ENCODE data around the gene CCDC106.

Gene CCDC106

GRCh38 chr19:55690769-55691545 lies 42.9 kb downstream of the CCDC106 start:
- DNase-seq = no peak
- in situ Hi-C loops (cut with MboI; ENCODE audit: low pct_unique_long_range_greater_than_20kb, low sequenced_read_pairs) = no loop called here

- DNase-seq = no peak
- in situ Hi-C loops (cut with MboI; ENCODE audit: low pct_unique_long_range_greater_than_20kb, low sequenced_read_pairs) = no loop called here
Observed at GRCh38 chr19:55691561-55692481, 43.8 kb downstream of the CCDC106 start.

- DNase-seq = no peak
- in situ Hi-C loops (cut with MboI; ENCODE audit: low pct_unique_long_range_greater_than_20kb, low sequenced_read_pairs) = no loop called here
Observed at GRCh38 chr19:55692681-55693081, 44.7 kb downstream of the CCDC106 start.

GRCh38 chr19:55693336-55693974 lies 45.4 kb downstream of the CCDC106 start:
- in situ Hi-C loops (cut with MboI; ENCODE audit: low pct_unique_long_range_greater_than_20kb, low sequenced_read_pairs) = no loop called here
- no peak for DNase-seq

- in situ Hi-C loops (cut with MboI; ENCODE audit: low pct_unique_long_range_greater_than_20kb, low sequenced_read_pairs) = no loop called here
- no peak for DNase-seq
Observed at GRCh38 chr19:55694241-55694655, 46.2 kb downstream of the CCDC106 start.

- in situ Hi-C loops (cut with MboI; ENCODE audit: low pct_unique_long_range_greater_than_20kb, low sequenced_read_pairs) = no loop called here
- DNase-seq = no peak
Observed at GRCh38 chr19:55694656-55695491, 46.9 kb downstream of the CCDC106 start.

GRCh38 chr19:55695511-55696290 lies 47.7 kb downstream of the CCDC106 start:
- no peak for DNase-seq
- in situ Hi-C loops (cut with MboI; ENCODE audit: low pct_unique_long_range_greater_than_20kb, low sequenced_read_pairs) = no loop called here

- in situ Hi-C loops (cut with MboI; ENCODE audit: low pct_unique_long_range_greater_than_20kb, low sequenced_read_pairs) = no loop called here
Observed at GRCh38 chr19:55696301-55697068, 48.5 kb downstream of the CCDC106 start.

GRCh38 chr19:55697069-55697440 lies 49.0 kb downstream of the CCDC106 start:
- DNase-seq = no peak
- in situ Hi-C loops (cut with MboI; ENCODE audit: low pct_unique_long_range_greater_than_20kb, low sequenced_read_pairs) = no loop called here

More at GRCh38 chr19:55696301-55697068, 48.5 kb downstream of the CCDC106 start:
- DNase-seq = no peak

- in situ Hi-C loops (cut with MboI; ENCODE audit: low pct_unique_long_range_greater_than_20kb, low sequenced_read_pairs) = no loop called here
- no peak for DNase-seq
Observed at GRCh38 chr19:55697698-55698097, 49.7 kb downstream of the CCDC106 start.

- in situ Hi-C loops (cut with MboI; ENCODE audit: low pct_unique_long_range_greater_than_20kb, low sequenced_read_pairs) = no loop called here
- DNase-seq = no peak
Observed at GRCh38 chr19:55698256-55698655, 50.2 kb downstream of the CCDC106 start.

GRCh38 chr19:55699221-55699620 lies 51.2 kb downstream of the CCDC106 start:
- DNase-seq = no peak

GRCh38 chr19:55700813-55701212 lies 52.8 kb downstream of the CCDC106 start:
- in situ Hi-C loops (cut with MboI; ENCODE audit: low pct_unique_long_range_greater_than_20kb, low sequenced_read_pairs) = no loop called here
- no peak for DNase-seq

More at GRCh38 chr19:55699221-55699620, 51.2 kb downstream of the CCDC106 start:
- in situ Hi-C loops (cut with MboI; ENCODE audit: low pct_unique_long_range_greater_than_20kb, low sequenced_read_pairs) = no loop called here

- in situ Hi-C loops (cut with MboI; ENCODE audit: low pct_unique_long_range_greater_than_20kb, low sequenced_read_pairs) = no loop called here
- no peak for DNase-seq
Observed at GRCh38 chr19:55702131-55702627, 54.2 kb downstream of the CCDC106 start.

Measured in KBM-7 (cell line).